ENCODE data around the gene LRRIQ4. TPM values are rescaled to one million over a fixed set of nuclear protein-coding genes. Genes with fewer than 3 reads are reported as not detected.

The LRRIQ4 gene
- polyA plus RNA-seq, 3 donors = not detected

GRCh38 chr3:169811631-169812331, 889 bp upstream of the LRRIQ4 start:
- peak overlapping the region; percentile 87 for H3K4me2 ChIP-seq (replicated peaks; ENCODE audit: extremely low read depth, low read length, poor library complexity, severe bottlenecking)
- Mint-ChIP-seq H3K4me1 (peaks cover 27% of the 10 kb centered on the region), H3K27ac (peak overlapping the region in 1 of 7 donors; percentile 35), H3K9me3 (peaks cover 6 to 18% (median 10%) of the 10 kb centered on the region in 7 donors), H3K4me3 (peak overlapping the region; percentile 89 to 96), H3K27me3 (ENCODE audit: low read depth in 3 of 3) (peaks cover 0 to 4% (median 2%) of the 10 kb centered on the region in 3 donors), H3K36me3 (peaks cover 2 to 3% of the 10 kb centered on the region in 2 donors)
- H3K4me3 ChIP-seq (replicated peaks in 1 of 3; ENCODE audit: low read depth in 2 of 3, low read length in 3 of 3) = peak overlapping the region; percentile 50 to 75 (median 59)
- no peaks in the 10 kb centered on the region for H4K20me1 ChIP-seq (ENCODE audit: insufficient read depth, low read length)
- H3K79me2 ChIP-seq (ENCODE audit: insufficient read depth, low read length) = no peaks in the 10 kb centered on the region
- peak in 1 of 3 donors; percentile 8 for DNase-seq
- under 1% methylated on average over 22 of the region's 29 CpGs for WGBS (ENCODE audit: insufficient coverage)
- peaks cover 0 to 3% of the 10 kb centered on the region in 2 donors for H3K27me3 ChIP-seq (ENCODE audit: control insufficient read depth in 2 of 2, insufficient read depth in 2 of 2, low read length in 2 of 2)
- no peak overlapping the region for H3K27ac ChIP-seq (ENCODE audit: low read depth in 1 of 2, low read length in 2 of 2)
- peaks cover 0 to 8% of the 10 kb centered on the region in 2 donors for H3K9me3 ChIP-seq (replicated peaks in 1 of 2; ENCODE audit: control insufficient read depth in 1 of 2, insufficient read depth in 1 of 2, low read length in 2 of 2)
- no peaks in the 10 kb centered on the region for H3K36me3 ChIP-seq (replicated peaks in 1 of 2; ENCODE audit: control insufficient read depth in 1 of 2, insufficient read depth in 2 of 2, low read length in 2 of 2)
- intact Hi-C loops (cut with micrococcal nuclease) = no loop called here
- H3K4me1 ChIP-seq (ENCODE audit: control insufficient read depth in 1 of 2, insufficient read depth in 2 of 2, low read length in 2 of 2) = peaks cover 26 to 31% of the 10 kb centered on the region in 2 donors
- TF ChIP-seq CTCF (IDR thresholded peaks at IDR 0.05) = no peak
- peak overlapping the region; percentile 65 for H3K9ac ChIP-seq (ENCODE audit: insufficient read depth, low read length, poor library complexity, severe bottlenecking)
- peak overlapping the region; percentile 94 for H2AFZ ChIP-seq (ENCODE audit: insufficient read depth, low read depth, low read length, poor library complexity, severe bottlenecking)

GRCh38 chr3:169813278-169813677, 608 bp downstream of the LRRIQ4 start:
- 20% methylated on average over 1 of the region's 8 CpGs for WGBS (ENCODE audit: insufficient coverage)
- DNase-seq = no peak
- H4K20me1 ChIP-seq (ENCODE audit: insufficient read depth, low read length) = no peaks in the 10 kb centered on the region
- peaks cover 0 to 4% (median 2%) of the 10 kb centered on the region in 3 donors for H3K27me3 Mint-ChIP-seq (ENCODE audit: low read depth in 3 of 3)
- intact Hi-C loops (cut with micrococcal nuclease) = no loop called here
- H3K4me1 Mint-ChIP-seq = peaks cover 27% of the 10 kb centered on the region
- H3K27ac ChIP-seq (ENCODE audit: low read depth in 1 of 2, low read length in 2 of 2) = peak overlapping the region in 1 of 2 donors; percentile 6
- peak overlapping the region; percentile 89 to 96 for H3K4me3 Mint-ChIP-seq
- H3K9ac ChIP-seq (ENCODE audit: insufficient read depth, low read length, poor library complexity, severe bottlenecking) = peak overlapping the region; percentile 65
- no peaks in the 10 kb centered on the region for H3K79me2 ChIP-seq (ENCODE audit: insufficient read depth, low read length)
- peak overlapping the region; percentile 87 for H3K4me2 ChIP-seq (replicated peaks; ENCODE audit: extremely low read depth, low read length, poor library complexity, severe bottlenecking)
- H3K9me3 Mint-ChIP-seq = peaks cover 6 to 20% (median 11%) of the 10 kb centered on the region in 7 donors
- peaks cover under 1 to 1% of the 10 kb centered on the region in 2 donors for H3K36me3 Mint-ChIP-seq
- peaks cover 26 to 31% of the 10 kb centered on the region in 2 donors for H3K4me1 ChIP-seq (ENCODE audit: control insufficient read depth in 1 of 2, insufficient read depth in 2 of 2, low read length in 2 of 2)
- peak overlapping the region; percentile 50 to 75 (median 59) for H3K4me3 ChIP-seq (replicated peaks in 1 of 3; ENCODE audit: low read depth in 2 of 3, low read length in 3 of 3)
- peak overlapping the region in 6 of 7 donors; percentile 49 to 85 (median 65) for H3K27ac Mint-ChIP-seq
- H3K9me3 ChIP-seq (replicated peaks in 1 of 2; ENCODE audit: control insufficient read depth in 1 of 2, insufficient read depth in 1 of 2, low read length in 2 of 2) = peaks cover 0 to 8% of the 10 kb centered on the region in 2 donors
- peaks cover 0 to 3% of the 10 kb centered on the region in 2 donors for H3K27me3 ChIP-seq (ENCODE audit: control insufficient read depth in 2 of 2, insufficient read depth in 2 of 2, low read length in 2 of 2)
- no peak for TF ChIP-seq CTCF (IDR thresholded peaks at IDR 0.05)
- peak overlapping the region; percentile 94 for H2AFZ ChIP-seq (ENCODE audit: insufficient read depth, low read depth, low read length, poor library complexity, severe bottlenecking)
- no peaks in the 10 kb centered on the region for H3K36me3 ChIP-seq (replicated peaks in 1 of 2; ENCODE audit: control insufficient read depth in 1 of 2, insufficient read depth in 2 of 2, low read length in 2 of 2)

All from CD14-positive monocyte (primary cell).